SK-N-MC (cell line): ENCODE data around the gene NPTXR.
"Not testable (repeated sequence)": the region's sequence is repeated elsewhere in the genome, so short reads cannot be mapped to it uniquely, and the experiment has no call there.

ENCODE experiments used
- DNase-seq: peaks from one replicate; pipeline ENCODE4 v3.0.0-alpha.2; 2011; ENCODE audit warnings: low read depth, low spot score
- H3K27ac ChIP-seq: fragments of 200-600 bp; sonication (generic); 2 replicates; pipeline ENCODE4 v1.5.1; 2016; ENCODE audit warnings: mixed run types
- H3K36me3 ChIP-seq: fragments of 200-600 bp; sonication (generic); 2 replicates; pipeline ENCODE4 v1.6.1; 2017; ENCODE audit warnings: antibody characterized with exemption, low read length, mixed read lengths; ENCODE audit not compliant: insufficient read depth
- H3K4me3 ChIP-seq: fragments of 200-600 bp; sonication (generic); 2 replicates; pipeline ENCODE4 v1.5.1; 2016
- H3K9ac ChIP-seq: fragments of 200-600 bp; sonication (generic); 2 replicates; pipeline ENCODE4 v1.8.0; 2017; ENCODE audit warnings: mixed run types, mixed read lengths; ENCODE audit not compliant: insufficient read length
- H3K9me3 ChIP-seq: fragments of 200-600 bp; sonication (generic); 2 replicates; pipeline ENCODE4 v1.6.1; 2017; ENCODE audit warnings: low read depth, mild to moderate bottlenecking, antibody characterized with exemption, low read length, moderate library complexity, mixed read lengths
- EZH2 ChIP-seq: fragments of 200-600 bp; sonication (generic); IDR thresholded peaks from one replicate; pipeline ENCODE4 v1.6.1; 2017; ENCODE audit warnings: antibody characterized with exemption
- FOXP2 ChIP-seq: optimal IDR thresholded peaks from 2 replicates; pipeline ENCODE3; 2011; ENCODE audit warnings: mild to moderate bottlenecking, moderate library complexity; ENCODE audit not compliant: insufficient read depth; ENCODE audit errors: extremely low read length, control extremely low read depth
- POLR2AphosphoS5 ChIP-seq: IDR thresholded peaks from 2 replicates; pipeline ENCODE4 v1.6.1; 2012; ENCODE audit warnings: mild to moderate bottlenecking, low read depth, low read length, borderline replicate concordance

Gene NPTXR

DNA sequence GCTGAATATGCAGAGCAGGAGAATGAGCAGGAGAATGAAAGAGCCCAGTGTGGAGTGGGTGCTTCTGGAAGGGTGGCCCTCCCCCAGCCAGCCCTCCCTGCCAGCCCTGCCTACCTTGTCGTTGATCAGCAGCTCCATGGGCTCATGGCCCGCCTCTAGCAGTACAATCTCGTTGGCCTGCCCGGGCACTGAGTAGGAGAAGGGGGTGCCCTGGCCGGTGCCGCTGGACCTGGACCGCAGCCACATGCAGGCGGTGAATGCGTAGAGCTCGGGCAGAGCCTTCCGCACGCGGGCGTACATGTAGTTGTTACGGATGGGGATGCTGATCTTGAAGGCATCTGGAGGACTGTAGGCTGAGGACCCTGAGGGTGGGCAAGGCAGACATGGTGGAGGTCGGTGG is 17.4 kb downstream of the NPTXR start:
- DNase-seq = no peak
- H3K36me3 ChIP-seq = no peaks in the 10 kb centered on the region; the same call in 1 of the 2 replicates
- no peak overlapping the region for H3K27ac ChIP-seq
- H3K4me3 ChIP-seq = no peak overlapping the region
- TF ChIP-seq FOXP2 (no peak), POLR2AphosphoS5 (no peak), EZH2 (no peak)
- H3K9me3 ChIP-seq = no peaks in the 10 kb centered on the region
- H3K9ac ChIP-seq = no peak overlapping the region

DNA sequence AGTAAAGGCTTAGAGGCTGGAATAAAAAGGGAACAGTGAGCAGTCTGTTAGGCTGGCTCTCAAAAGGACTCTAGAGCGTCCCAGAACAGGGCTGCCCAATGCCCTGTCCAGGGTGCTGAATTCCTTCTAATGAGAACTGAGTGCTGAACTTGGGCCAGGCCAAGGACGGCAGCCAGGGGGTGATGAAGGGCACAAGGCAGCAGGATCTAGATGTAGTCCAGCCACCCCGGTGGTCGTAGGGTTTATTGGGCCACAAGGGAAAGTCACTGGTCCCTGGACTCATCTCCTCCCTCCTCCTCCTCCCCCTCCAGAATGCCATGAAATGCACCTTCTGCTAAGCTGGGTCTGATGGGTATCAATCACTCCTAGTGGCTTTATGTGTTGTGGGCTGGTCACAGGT is 19.2 kb downstream of the NPTXR start:
- no peak overlapping the region for H3K27ac ChIP-seq

DNA sequence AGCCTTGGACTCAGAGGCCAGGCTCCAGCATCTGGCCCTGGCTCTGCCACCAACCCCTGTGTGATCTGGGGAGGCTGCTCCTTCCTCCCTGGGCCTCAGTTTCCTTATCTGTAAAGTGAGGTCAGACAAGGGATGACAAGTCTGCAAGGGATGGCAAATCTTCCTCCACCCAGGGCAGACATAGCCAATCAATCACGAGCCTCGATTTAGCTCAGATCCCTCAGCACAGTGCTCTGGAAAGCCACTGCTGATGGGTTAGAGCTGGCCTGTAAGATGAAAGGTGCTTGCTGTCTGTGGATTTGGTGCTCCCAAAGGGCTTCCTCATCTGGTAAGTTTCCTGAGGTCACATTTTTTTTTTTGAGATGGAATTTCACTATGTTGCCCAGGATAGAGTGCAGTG is 20.2 kb downstream of the NPTXR start:
- Histone ChIP-seq H3K9ac (no peak overlapping the region), H3K27ac (no peak overlapping the region), H3K9me3 (no peaks in the 10 kb centered on the region), H3K4me3 (no peak overlapping the region), H3K36me3 (no peaks in the 10 kb centered on the region; the same call in 1 of the 2 replicates)
- TF ChIP-seq POLR2AphosphoS5 (no peak), FOXP2 (no peak), EZH2 (no peak)
- no peak for DNase-seq

More for the DNA sequence above, 19.2 kb downstream of the NPTXR start:
- Histone ChIP-seq H3K9ac (no peak overlapping the region), H3K9me3 (no peaks in the 10 kb centered on the region), H3K36me3 (no peaks in the 10 kb centered on the region; the same call in 1 of the 2 replicates), H3K4me3 (no peak overlapping the region)
- TF ChIP-seq POLR2AphosphoS5 (no peak), EZH2 (no peak), FOXP2 (no peak)
- DNase-seq = no peak

DNA sequence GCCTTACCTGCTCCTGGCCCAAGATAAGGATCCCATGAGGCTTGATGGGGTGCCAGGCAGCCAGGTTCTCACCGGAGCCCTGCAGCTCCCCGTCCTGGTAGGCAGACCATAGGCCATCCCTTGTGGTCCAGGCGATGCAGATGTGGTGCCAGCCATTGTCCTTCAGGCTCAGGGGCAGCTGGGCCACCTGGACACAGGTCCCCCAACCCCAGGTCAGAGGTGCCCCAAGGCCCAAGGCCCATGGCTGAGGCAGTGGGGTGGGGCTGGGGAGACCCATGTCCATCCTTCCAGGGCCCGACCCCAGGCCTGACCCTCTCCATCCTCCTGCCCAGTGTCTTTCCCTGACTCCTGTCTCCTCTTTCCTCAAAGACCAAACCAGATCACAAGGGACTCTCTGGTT is 20.8 kb downstream of the NPTXR start:
- Histone ChIP-seq H3K36me3 (no peaks in the 10 kb centered on the region; the same call in 1 of the 2 replicates), H3K9me3 (no peaks in the 10 kb centered on the region), H3K27ac (no peak overlapping the region), H3K4me3 (no peak overlapping the region), H3K9ac (no peak overlapping the region)
- no peak for DNase-seq
- TF ChIP-seq EZH2 = no peak
- no peak for TF ChIP-seq POLR2AphosphoS5

DNA sequence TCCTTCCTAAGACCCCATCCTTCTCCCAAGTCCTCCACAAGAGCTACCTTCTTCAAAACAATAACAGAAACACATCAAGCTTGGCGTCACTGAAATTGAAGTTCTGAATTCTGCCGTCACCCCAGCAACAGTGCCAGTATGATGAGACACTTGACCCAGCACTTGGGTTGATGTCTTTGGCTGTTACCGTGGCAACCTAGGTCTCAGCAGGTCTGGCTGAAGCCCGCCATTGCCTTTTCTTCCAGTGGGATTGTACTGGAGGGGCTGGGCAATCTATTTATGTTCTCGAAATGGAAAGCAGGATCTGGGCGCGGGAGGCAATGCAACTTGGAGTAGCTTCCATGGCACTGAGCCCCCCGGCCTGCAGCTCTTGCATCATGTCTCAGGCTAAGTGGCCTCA is 23.8 kb downstream of the NPTXR start:
- no peak overlapping the region for H3K27ac ChIP-seq
- H3K9ac ChIP-seq = no peak overlapping the region
- no peak for TF ChIP-seq EZH2
- TF ChIP-seq FOXP2 = no peak
- no peak for TF ChIP-seq POLR2AphosphoS5
- DNase-seq = no peak
- no peak overlapping the region for H3K4me3 ChIP-seq
- no peaks in the 10 kb centered on the region for H3K9me3 ChIP-seq
- no peaks in the 10 kb centered on the region; the same call in 1 of the 2 replicates for H3K36me3 ChIP-seq

DNA sequence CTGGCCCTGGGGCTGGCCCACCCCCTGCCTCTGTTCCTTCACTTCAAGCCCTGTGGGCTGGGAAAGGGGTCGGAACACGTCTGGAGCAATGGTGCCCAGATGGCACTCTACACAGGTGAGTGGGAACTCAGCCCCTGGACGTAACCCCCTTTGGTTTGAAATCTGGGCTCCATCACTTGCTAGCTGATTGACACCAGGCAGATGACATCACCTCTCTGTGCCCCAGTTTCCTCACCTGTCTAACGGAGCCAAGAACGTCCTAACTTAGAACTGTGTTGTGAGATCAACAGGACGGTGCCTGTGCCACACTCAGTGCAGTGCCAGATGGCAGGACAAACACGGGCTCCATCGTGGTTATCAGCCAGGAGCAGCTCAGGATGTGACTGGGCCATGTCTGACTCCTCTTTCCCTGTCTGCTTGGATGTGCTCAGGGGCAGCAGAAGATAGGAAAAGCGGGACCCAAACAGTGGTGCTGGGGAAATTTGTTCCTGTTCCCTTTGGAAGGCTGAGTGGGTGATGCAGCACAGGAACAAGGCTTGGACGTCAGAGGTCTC is 24.4 kb downstream of the NPTXR start:
- H3K9me3 ChIP-seq = no peaks in the 10 kb centered on the region
- no peak overlapping the region for H3K4me3 ChIP-seq
- no peak overlapping the region for H3K27ac ChIP-seq
- DNase-seq = no peak
- H3K9ac ChIP-seq = no peak overlapping the region
- no peaks in the 10 kb centered on the region for H3K36me3 ChIP-seq
- TF ChIP-seq FOXP2 = no peak

DNA sequence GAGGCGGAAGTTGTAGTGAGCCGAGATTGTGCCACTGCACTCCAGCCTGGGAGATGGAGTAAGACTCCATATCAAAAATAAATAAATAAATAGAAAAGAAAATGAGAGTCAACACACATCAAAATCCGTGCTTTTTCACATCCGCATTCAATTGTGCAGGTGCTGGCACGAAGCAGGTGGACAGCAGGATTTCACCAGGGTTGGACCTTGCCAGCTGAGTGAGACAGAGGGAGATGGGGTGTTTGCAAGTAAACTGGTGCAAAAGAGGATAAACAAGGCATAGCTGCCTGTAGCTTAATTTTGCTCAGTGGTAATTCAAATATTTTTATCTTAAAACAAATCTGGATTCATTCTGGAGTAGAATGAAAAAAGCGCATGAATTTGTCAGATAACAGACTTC is 26.6 kb downstream of the NPTXR start:
- no peak overlapping the region for H3K27ac ChIP-seq

DNA sequence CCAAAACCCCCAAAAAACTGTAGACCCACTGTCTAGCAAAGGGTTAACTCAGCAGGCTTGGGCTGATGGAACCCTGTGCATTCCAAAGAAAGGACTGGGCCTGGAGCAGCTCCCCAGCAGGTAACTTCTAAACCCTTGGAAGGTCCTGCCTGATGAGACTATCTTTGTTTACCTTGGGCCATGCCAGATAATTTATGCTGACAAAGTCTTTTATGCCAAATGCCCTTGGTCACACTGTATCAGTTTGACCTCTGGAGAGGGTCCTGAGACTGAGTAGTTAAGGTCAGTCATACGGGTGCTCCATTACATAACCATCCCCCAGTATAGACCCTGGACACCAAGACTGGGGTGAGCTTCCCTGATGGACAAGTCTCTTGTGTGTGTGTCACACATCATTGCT is 28.0 kb downstream of the NPTXR start:
- H3K9ac ChIP-seq = no peak overlapping the region
- H3K36me3 ChIP-seq = no peaks in the 10 kb centered on the region; the same call in 1 of the 2 replicates
- no peak for DNase-seq
- no peak overlapping the region for H3K4me3 ChIP-seq
- H3K27ac ChIP-seq = no peak overlapping the region
- TF ChIP-seq POLR2AphosphoS5 = no peak
- no peak for TF ChIP-seq FOXP2
- no peak for TF ChIP-seq EZH2
- no peaks in the 10 kb centered on the region for H3K9me3 ChIP-seq

More for the DNA sequence above, 26.6 kb downstream of the NPTXR start:
- no peak for TF ChIP-seq FOXP2
- TF ChIP-seq POLR2AphosphoS5 = no peak
- TF ChIP-seq EZH2 = no peak
- no peak for DNase-seq
- Histone ChIP-seq H3K9ac (no peak overlapping the region), H3K9me3 (no peaks in the 10 kb centered on the region), H3K4me3 (no peak overlapping the region), H3K36me3 (no peaks in the 10 kb centered on the region)

DNA sequence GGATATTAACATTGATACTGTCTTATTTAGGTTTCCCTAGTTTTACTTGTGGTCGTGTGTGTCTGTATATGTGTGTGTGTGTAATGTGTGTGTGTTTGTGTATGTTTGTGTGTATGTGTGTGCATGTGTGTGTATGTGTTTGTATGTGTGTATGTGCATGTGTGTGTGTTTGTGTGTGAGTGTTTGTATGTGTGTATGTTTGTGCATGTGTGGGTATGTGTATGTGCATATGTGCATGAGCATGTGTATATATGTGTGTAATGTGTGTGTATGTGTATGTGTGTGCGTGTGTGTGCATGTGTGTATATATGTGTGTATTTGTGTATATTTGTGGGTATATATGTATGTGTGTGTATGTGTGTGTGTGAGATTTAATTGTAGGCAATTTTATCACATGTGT is 32.6 kb downstream of the NPTXR start:
- DNase-seq = no peak
- H3K4me3 ChIP-seq = no peak overlapping the region
- TF ChIP-seq POLR2AphosphoS5 (no peak), EZH2 (no peak), FOXP2 (no peak)
- H3K9me3 ChIP-seq = no peaks in the 10 kb centered on the region; the same call in 1 of the 2 replicates
- H3K36me3 ChIP-seq = peaks cover 3% of the 10 kb centered on the region; the same call in 1 of the 2 replicates
- no peak overlapping the region for H3K27ac ChIP-seq
- H3K9ac ChIP-seq = no peak overlapping the region

DNA sequence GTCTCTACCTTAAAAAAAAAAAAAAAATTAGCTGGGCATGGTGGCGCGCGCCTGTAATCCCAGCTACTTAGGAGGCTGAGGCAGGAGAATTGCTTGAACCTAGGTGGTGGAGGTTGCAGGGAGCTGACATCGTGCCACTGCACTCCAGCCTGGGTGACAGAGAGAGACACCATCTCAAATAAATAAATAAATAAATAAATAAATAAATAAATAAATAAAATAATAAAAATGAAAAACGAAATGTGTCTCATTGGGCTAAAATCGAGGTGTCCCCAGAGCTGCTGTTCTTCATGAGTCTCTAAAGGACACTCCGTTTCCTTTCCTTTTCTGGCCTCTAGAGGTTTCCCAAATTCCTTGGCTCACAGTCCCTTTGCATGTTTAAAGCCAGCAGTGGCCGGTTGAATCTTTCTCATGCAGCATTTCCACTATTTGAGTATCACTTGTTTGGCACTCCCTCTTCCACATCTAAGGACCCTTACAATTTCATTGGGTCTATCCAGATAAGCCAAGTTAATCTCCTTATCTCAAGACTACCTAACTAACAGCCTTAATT is 38.7 kb downstream of the NPTXR start:
- not testable (repeated sequence) for H3K9me3 ChIP-seq, H3K9ac ChIP-seq, DNase-seq, H3K4me3 ChIP-seq, H3K36me3 ChIP-seq
- 0 out of 2 replicates have a peak overlapping the region, but pooled peaks have one; percentile 10 for H3K27ac ChIP-seq
